Stimulated activated naive CD8-positive, alpha-beta T cell treated with anti-CD3 and anti-CD28 coated beads, Interleukin-15, amount 100 ng/mL, for 72 hours (primary cell): ENCODE measurements around the gene ING1.

Experiments used
- ATAC-seq: fragments of 150-1000 bp; cut with Tn5 transposase; 2 replicates; pipeline ENCODE4 v1.10.0; 2021; ENCODE audit warnings: mild to moderate bottlenecking, moderate library complexity
- DNase-seq, 2 donors: peaks; one replicate each; pipeline ENCODE4 v3.0.0; 2021 to 2022
- H3K27ac Mint-ChIP-seq, 2 donors: one replicate each; pipeline ENCODE4 v1.8.0; 2022; ENCODE audit warnings: mild to moderate bottlenecking in 2 of 2, mixed read lengths in 2 of 2, moderate library complexity in 2 of 2
- H3K27me3 Mint-ChIP-seq: one replicate; pipeline ENCODE4 v1.8.0; 2022; ENCODE audit warnings: mixed read lengths
- H3K4me1 Mint-ChIP-seq: one replicate; pipeline ENCODE4 v1.8.0; 2022; ENCODE audit warnings: mild to moderate bottlenecking, mixed read lengths
- H3K4me3 Mint-ChIP-seq, 2 donors: one replicate each; pipeline ENCODE4 v1.8.0; 2022; ENCODE audit warnings: mild to moderate bottlenecking in 2 of 2, mixed read lengths in 2 of 2, moderate library complexity in 1 of 2
- H3K9me3 Mint-ChIP-seq, 2 donors: one replicate each; pipeline ENCODE4 v1.8.0; 2022; ENCODE audit warnings: mixed read lengths in 2 of 2

The ING1 gene

DNA sequence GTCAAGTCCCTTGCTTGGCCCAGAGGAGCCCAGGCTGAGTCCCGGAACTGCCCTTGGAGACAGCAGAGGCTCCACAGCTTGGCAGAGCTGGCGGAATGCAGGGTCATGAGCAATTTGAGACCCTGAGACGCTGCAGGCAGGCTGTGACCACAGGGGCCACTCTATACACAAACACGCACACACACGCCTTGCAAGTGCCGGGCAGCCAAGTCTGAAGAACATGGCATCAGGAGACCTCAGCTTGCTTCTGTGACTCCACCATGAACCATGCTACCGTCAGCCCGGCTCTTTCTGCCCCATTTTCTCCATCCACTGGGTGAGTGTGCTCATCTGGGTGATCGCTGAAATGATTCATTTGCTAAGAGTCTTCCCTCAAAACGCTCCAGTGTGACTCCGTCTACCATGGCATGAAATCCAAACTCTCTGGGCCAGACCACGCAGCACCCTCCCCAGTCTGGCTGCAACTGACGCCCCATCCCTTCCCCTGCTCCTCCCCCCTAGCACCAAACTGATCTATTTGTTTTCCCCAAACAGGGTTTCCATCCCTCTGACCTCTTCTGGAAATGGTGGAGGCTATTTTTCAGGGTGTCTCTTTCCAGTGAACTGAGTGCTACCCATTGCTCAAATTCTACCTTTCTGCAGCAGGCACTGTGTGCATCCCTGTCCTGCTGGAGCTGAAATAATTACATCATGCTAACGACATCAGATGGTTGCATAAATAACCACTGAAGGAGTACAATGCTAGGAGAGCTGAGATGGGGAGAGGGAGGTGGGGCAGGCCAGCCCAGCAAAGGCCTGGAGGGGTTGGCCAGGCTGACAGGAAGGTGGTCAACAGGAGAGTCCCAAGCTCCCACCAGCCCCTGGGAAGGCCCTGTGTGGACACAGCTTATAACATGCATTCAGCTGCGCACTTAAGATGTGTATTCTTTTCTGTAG, 10.6 kb upstream of the ING1 start:
- Mint-ChIP-seq H3K4me1 (peaks cover 58% of the 10 kb centered on the region), H3K27me3 (no peaks in the 10 kb centered on the region), H3K4me3 (peak overlapping the region; percentile 25 to 40), H3K9me3 (no peaks in the 10 kb centered on the region), H3K27ac (peak overlapping the region; percentile 79 to 86)
- DNase-seq (no peak), ATAC-seq (no peak)

DNA sequence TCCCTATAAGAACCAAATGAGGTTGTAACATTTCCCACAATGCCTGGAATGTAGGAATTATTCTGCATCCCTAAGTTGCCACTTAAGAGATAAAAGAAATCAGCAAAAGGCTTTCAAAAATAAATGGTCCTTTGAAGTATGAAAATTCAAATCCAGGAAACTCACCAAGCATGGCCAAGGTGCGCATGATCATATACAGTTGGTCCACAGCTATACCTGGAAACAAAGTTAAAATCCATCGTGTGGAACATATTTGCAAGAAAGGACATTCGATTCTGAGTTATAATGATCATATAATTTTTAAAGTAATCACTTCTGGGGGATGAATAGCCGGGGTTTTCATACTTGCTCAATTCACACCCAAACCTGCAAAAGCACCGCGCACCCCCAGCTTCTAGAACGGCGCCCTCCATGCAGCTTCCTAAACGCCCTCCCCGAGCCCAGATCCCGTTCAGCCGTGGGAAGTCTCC, 8.1 kb upstream of the ING1 start:
- no peaks in the 10 kb centered on the region for H3K9me3 Mint-ChIP-seq
- peak overlapping the region; percentile 89 to 93 for H3K4me3 Mint-ChIP-seq
- peak overlapping the region; percentile 90 to 92 for H3K27ac Mint-ChIP-seq
- DNase-seq: no peak
- no peaks in the 10 kb centered on the region for H3K27me3 Mint-ChIP-seq
- H3K4me1 Mint-ChIP-seq: peaks cover 38% of the 10 kb centered on the region
- no peak for ATAC-seq

DNA sequence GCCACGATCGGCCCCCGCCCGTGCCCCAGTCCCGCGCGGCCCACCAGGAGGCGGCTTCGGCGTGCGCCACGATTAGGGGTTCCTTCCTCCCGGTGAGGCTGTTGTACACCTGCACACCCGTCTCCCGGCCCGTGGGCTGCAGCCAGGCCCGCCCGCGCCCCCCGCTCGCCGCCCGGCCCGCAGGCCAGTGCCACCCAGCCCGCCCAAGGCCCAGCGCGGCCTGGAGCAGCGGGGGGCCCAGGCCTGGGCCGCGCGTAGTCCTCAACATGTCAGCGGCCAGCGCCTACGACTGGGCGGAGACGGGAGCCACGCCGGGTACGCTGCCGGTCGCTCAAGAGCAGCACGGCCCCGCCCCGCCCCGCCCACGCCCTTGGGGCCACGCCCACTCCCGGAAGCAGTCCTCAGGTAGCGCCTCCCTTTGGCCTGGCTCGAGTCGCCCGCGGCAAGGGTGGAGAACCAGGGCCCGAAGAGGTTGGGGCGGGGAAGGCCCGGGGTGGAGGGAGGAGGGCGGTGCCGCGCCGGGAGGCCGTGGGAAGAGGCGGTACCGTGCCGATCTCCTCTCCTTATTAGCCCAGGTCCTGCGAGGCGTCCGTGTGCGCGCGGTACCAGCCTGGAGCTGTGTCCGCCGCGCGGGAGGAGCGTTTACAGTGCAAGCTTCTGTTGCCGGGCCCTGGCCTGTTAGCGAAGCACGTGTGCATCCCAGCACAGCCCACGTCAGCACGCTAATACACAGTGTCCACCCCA, 7.5 kb upstream of the ING1 start, which contains the start of gene CARS2:
Gene CARS2 (minus strand): TSS at position 291 of the 744 bp plus-strand sequence. CDS start 23 bp downstream, at position 268.
- DNase-seq (peak; percentile 91 to 94), ATAC-seq (peak; percentile 97)
- Mint-ChIP-seq H3K9me3 (no peaks in the 10 kb centered on the region), H3K4me3 (peak within 1 kb of the TSS; percentile 89 to 93), H3K4me1 (peaks cover 40% of the 10 kb centered on the region), H3K27me3 (no peaks in the 10 kb centered on the region), H3K27ac (peak within 1 kb of the TSS; percentile 90 to 92)

DNA sequence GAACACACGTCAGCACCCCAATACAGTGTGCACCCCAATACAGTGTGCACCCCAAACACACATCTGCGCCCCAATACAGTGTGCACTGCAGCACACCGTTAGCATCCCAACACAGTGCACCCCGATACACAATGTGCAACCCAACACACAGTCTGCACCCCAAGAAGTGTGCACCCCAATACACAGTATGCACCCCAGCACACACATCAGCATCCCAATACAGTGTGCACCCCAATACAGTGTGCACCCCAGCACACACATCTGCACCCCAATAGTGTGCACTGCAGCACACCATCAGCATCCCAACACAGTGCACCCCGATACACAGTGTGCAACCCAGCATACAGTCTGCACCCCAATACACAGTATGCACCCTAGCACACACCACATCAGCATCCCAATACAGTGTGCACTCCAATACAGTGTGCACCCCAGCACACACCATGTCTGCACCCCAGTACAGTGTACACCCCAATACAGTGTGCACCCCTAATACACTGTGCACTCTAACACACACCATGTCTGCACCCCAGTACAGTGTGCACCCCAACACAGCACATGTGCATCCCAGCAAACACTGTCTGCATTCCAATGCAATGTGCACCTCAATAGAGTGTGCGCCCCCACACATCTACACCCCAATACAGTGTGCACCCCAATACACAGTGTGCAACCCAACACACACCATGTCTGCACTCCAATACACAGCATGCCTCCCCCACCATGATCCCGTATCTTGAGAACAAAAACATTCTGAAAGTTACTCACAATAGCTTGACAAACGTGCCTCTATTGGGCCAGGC, 6.7 kb upstream of the ING1 start:
- Mint-ChIP-seq H3K4me1 (peaks cover 42% of the 10 kb centered on the region), H3K27me3 (no peaks in the 10 kb centered on the region), H3K27ac (no peak overlapping the region), H3K4me3 (peak overlapping the region; percentile 89 to 93), H3K9me3 (no peaks in the 10 kb centered on the region)
- ATAC-seq (no peak), DNase-seq (no peak)

DNA sequence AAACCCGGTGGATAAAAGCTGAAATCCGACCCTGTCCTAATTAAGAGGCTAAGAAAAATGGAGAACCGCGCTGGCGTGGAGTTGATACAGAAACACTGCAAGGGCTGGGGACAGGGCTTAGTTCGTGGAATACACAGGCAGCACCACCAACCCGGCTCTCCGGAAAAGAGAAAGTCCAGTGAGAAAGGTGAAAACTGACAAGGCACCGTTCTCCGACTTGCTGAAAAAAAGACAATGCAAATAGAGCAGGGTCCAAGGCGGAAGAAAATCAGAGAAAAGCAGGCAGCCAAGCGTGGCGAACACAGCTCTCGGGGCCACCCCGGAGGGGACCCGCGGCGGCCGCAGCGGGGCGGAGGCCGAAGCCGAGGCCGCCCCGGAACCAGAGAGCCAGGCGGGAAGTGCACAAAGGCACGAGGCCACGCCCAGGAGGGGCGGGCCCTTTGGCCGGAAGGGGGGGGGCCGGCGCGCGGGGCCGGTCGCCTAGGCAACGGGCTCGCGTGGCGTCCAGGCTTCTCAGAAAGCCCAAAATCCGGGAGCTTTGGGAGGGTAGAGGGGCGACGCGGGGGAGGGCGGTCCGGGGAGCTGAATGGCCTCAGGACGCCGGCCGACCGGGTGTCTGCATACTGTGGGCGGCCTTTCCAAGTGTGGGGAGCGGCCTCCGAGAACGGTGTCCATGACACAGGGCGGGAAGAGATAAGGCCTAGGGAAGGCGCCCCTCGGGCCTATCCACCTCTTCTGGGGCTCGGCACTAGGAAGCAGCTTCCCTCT, 1.2 kb upstream of the ING1 start:
- Mint-ChIP-seq H3K4me3 (peak overlapping the region; percentile 98 to 99), H3K27me3 (no peaks in the 10 kb centered on the region), H3K27ac (peak overlapping the region; percentile 98 to 99), H3K9me3 (no peaks in the 10 kb centered on the region), H3K4me1 (peaks cover 14% of the 10 kb centered on the region)
- peak; percentile 82 to 90 for DNase-seq
- peak; percentile 34 for ATAC-seq

DNA sequence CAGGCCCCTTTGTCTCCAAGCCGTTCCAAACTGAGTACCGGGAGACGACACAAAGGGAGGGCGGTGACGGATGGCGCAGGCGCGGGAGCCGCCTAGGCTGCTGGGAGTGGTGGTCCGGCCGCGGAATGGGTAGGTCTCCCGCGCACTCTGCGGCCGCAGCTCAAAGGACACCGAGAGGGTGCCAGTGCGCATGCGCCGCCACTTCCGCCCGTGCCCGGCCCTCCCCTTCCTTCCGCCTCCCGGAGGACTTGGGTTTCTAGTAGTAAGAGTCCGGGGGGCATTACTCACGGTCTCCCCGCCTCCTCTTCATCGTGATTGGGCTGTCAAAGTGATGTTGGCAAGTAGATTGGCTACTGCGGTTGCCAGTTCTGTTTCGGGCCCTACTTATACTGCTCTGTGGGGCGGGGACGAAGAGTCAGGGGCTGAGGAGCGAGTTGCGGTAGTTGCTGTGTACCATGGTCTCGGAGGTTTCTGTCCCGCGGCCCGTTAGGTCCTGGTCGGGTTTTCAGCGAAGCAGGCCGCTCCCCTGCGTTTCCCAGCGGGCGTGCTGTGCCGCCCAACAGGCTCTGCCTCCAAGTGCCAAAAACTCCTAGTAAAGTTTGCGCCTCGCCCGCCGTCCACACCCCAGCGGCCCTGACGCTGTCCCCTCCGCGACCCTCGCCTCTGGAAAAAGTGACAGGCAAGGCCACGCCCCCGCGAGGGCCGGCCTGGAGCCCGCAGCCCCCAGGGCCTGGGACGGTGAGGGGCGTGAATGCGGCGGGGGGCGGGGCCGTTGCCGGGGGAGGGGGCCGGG, 455 bp upstream of the ING1 start:
- ATAC-seq (peak; percentile 69), DNase-seq (peak; percentile 99 to 100)
- Mint-ChIP-seq H3K27ac (peak overlapping the region; percentile 98 to 99), H3K27me3 (no peaks in the 10 kb centered on the region), H3K4me3 (peak overlapping the region; percentile 98 to 99), H3K4me1 (peaks cover 21% of the 10 kb centered on the region), H3K9me3 (no peaks in the 10 kb centered on the region)

DNA sequence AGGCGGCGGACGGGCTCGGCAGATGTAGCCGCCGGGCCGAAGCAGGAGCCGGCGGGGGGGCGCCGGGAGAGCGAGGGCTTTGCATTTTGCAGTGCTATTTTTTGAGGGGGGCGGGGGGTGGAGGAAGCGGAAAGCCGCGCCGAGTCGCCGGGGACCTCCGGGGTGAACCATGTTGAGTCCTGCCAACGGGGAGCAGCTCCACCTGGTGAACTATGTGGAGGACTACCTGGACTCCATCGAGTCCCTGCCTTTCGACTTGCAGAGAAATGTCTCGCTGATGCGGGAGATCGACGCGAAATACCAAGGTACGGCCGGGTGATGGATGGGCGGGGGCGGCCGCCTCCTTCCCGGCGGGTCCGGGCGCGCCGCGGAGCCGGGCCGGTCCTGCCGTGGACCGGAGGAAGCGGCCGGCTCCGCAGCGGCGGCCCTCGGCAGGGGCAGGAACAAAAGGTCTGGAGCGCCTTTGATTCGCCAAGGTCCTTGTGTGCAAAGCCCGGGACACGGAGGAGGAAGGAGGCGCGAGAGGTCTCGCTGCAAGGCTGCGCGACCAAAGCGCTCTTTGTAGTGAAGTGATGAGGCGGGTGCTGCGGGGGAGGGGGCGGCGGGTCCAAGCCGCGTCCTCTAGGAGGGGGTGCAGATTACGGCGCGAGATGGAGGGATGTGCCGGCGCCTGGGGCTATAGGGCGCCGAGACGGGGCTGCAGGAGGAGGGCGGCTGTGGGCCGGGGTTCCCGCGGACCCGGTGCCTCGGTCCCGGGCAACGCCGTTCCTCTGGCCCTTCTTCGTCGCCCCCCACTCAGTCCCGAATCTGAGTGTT, 689 bp downstream of the ING1 start:
- no peaks in the 10 kb centered on the region for H3K9me3 Mint-ChIP-seq
- peaks cover 24% of the 10 kb centered on the region for H3K4me1 Mint-ChIP-seq
- ATAC-seq (no peak), DNase-seq (peak; percentile 72 to 77)
- no peaks in the 10 kb centered on the region for H3K27me3 Mint-ChIP-seq
- H3K27ac Mint-ChIP-seq: peak overlapping the region; percentile 85 to 99
- peak overlapping the region; percentile 98 to 99 for H3K4me3 Mint-ChIP-seq

DNA sequence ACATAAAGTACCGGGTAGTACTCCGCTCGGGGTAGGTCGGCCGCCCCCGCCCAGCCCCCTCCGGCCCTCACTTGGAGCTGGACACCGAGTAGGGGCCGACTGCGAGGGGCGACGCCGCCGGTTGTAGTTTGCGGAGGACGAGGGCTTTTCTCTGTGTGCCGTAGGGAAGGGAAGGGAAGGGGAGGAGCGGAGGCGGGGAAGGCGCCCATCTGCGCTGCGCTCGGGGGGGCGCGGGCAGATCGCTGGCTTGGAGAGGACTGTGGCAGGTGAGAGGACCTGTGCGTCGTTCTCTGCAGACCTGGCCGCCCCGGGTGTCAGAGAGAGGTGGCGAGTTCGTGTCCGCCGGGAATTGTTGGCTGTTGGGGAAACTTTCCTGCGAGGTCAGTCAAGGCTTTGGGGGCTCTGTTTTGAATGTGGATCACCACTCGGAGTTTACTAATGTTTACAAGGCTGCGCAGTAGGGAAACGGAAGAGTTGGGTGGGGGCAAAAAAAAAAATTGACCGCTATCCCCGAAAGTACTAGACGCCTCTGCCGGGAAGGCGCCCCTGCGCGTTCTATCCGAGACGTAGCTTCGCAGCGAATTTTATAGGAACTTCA, 1.4 kb downstream of the ING1 start:
- Mint-ChIP-seq H3K27me3 (no peaks in the 10 kb centered on the region), H3K27ac (peak overlapping the region; percentile 95 to 99), H3K4me3 (peak overlapping the region; percentile 98 to 99), H3K4me1 (peaks cover 31% of the 10 kb centered on the region), H3K9me3 (no peaks in the 10 kb centered on the region)
- ATAC-seq: no peak
- peak in 1 of 2 donors; percentile 60 for DNase-seq

DNA sequence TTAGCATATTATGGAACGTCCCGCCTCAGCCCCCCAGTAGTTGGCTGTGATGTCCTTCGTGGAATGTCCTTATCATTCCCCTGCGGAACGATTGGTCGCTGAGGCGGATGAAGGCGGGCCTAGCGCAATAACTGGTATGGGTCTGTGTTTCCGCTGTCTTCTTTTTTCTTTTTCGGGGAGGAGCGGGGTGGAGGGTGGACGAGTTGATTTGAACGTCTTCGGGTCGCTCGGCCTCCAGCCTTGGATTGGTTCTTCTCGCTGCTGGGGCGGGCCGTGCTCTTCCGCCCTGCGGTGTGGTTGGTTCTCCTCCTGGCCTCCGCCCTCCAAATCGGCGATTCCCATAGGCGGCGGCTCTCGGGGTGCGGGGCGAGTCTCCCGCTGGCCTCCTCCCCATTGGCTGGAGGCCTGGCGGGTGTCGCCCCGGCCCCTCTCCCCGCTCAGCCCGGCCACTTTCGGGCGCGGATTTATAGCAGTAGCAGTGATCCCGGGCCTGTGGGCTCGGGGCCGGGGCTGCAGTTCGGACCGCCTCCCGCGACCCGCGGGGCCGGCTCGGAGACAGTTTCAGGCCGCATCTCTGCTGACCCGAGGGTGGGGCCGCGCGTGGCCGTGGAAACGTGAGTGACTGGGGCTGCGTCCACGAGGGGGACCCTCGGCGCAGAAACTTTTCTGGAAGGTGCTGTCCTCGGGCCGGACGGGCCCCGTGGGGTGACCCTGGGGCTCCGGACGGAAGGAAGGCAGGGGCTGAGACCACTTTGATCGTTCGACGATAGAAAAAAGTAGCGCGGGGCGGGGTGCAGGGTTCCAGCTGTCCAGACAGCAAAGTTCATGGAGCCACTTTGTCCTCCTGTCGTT, 2.1 kb downstream of the ING1 start:
- no peaks in the 10 kb centered on the region for H3K9me3 Mint-ChIP-seq

DNA sequence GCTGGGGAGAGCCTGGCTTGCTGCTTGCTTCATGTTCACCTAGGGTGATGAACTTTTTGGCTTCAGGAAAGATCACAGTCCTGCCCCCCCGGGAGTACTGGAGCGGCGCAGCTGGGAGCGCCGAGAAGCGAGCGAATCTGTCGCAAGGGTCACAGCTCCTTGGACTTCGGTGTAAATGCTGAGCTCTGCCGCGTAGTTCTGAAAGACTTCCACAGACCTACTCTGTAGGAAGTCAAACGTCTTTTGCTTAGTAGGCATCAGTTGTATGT, 2.7 kb downstream of the ING1 start:
- peak overlapping the region; percentile 98 to 99 for H3K4me3 Mint-ChIP-seq
- H3K27ac Mint-ChIP-seq: peak overlapping the region; percentile 78 to 99
- ATAC-seq: no peak
- no peak for DNase-seq
- H3K27me3 Mint-ChIP-seq: no peaks in the 10 kb centered on the region
- H3K4me1 Mint-ChIP-seq: peaks cover 28% of the 10 kb centered on the region
- no peaks in the 10 kb centered on the region for H3K9me3 Mint-ChIP-seq

More for the DNA sequence above, 2.1 kb downstream of the ING1 start:
- no peaks in the 10 kb centered on the region for H3K27me3 Mint-ChIP-seq
- H3K4me1 Mint-ChIP-seq: peaks cover 32% of the 10 kb centered on the region
- ATAC-seq (peak; percentile 73), DNase-seq (peak; percentile 95 to 97)
- H3K4me3 Mint-ChIP-seq: peak overlapping the region; percentile 98 to 99
- H3K27ac Mint-ChIP-seq: peak overlapping the region; percentile 95 to 99

GRCh38 chr13:110719036-110719710, 5.7 kb downstream of the ING1 start:
- H3K27ac Mint-ChIP-seq: no peak overlapping the region
- no peak for DNase-seq
- no peaks in the 10 kb centered on the region for H3K27me3 Mint-ChIP-seq
- H3K9me3 Mint-ChIP-seq: no peaks in the 10 kb centered on the region
- H3K4me3 Mint-ChIP-seq: no peak overlapping the region
- H3K4me1 Mint-ChIP-seq: peaks cover 21% of the 10 kb centered on the region
- no peak for ATAC-seq

DNA sequence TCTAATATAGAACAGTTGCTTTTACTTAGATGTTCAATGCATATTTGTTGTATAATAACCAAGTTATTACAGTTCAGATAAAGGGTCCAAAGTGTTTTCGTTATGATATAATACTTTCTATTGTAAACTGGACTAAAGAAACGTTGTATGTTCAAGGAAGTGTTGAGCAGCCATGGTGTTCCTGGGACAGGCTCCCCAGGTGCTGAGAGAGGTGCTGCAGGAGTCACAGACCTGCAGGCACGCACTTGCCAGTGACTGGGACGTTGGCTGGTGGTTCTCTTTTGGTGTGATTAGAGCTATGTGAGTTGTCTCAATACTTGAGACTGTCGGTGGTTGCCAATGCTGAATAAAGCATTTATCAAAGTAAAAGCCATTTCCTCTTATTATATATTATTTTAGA, 9.5 kb downstream of the ING1 start:
- no peak overlapping the region for H3K27ac Mint-ChIP-seq
- DNase-seq: no peak
- H3K27me3 Mint-ChIP-seq: no peaks in the 10 kb centered on the region
- peaks cover 38% of the 10 kb centered on the region for H3K4me1 Mint-ChIP-seq
- H3K4me3 Mint-ChIP-seq: no peak overlapping the region
- H3K9me3 Mint-ChIP-seq: no peaks in the 10 kb centered on the region
- ATAC-seq: no peak
